GM23338 (cell line): ENCODE results near the gene SSH2. TPM values are rescaled to one million over a fixed set of nuclear protein-coding genes. Genes with fewer than 3 reads are reported as not detected.

Source experiments
- ATAC-seq: fragments of 200-7000 bp; cut with Tn5 transposase; 3 replicates; pipeline ENCODE4 v1.9.1; 2020
- DNase-seq: peaks from one replicate; pipeline ENCODE4 v3.0.0-alpha.2; 2015; ENCODE audit warnings: low spot score
- H2AFZ ChIP-seq: fragments of 200-600 bp; sonication (generic); 2 replicates; pipeline ENCODE4 v1.8.0; 2016; ENCODE audit warnings: antibody characterized with exemption, mild to moderate bottlenecking, moderate library complexity
- H3F3A ChIP-seq: fragments of 200-600 bp; sonication (generic); replicated peaks from 2 replicates; pipeline ENCODE4 v1.8.0; 2017; ENCODE audit warnings: antibody characterized with exemption, mixed run types, low read depth
- H3K27ac ChIP-seq: fragments of 200-600 bp; sonication (generic); 2 replicates; pipeline ENCODE4 v1.6.1; 2016; ENCODE audit warnings: low read depth
- H3K27me3 ChIP-seq: fragments of 200-600 bp; sonication (generic); 2 replicates; pipeline ENCODE4 v1.8.0; 2016; ENCODE audit warnings: mild to moderate bottlenecking, mixed run types, moderate library complexity; ENCODE audit not compliant: insufficient read depth
- H3K36me3 ChIP-seq: fragments of 200-600 bp; sonication (generic); 2 replicates; pipeline ENCODE4 v1.8.0; 2016; ENCODE audit warnings: mild to moderate bottlenecking; ENCODE audit not compliant: insufficient read depth
- H3K4me1 ChIP-seq: fragments of 200-600 bp; sonication (generic); 2 replicates; pipeline ENCODE4 v1.8.0; 2016; ENCODE audit warnings: mild to moderate bottlenecking, moderate library complexity; ENCODE audit not compliant: insufficient read depth
- H3K4me2 ChIP-seq: fragments of 200-600 bp; sonication (generic); 2 replicates; pipeline ENCODE4 v1.7.1; 2017; ENCODE audit warnings: mixed run types
- H3K4me3 ChIP-seq: fragments of 200-600 bp; sonication (generic); 2 replicates; pipeline ENCODE4 v1.6.1; 2016; ENCODE audit warnings: mixed run types
- H3K79me2 ChIP-seq: fragments of 200-600 bp; sonication (generic); replicated peaks from 2 replicates; pipeline ENCODE4 v1.8.0; 2017; ENCODE audit warnings: mild to moderate bottlenecking; ENCODE audit not compliant: insufficient read depth
- H3K9me2 ChIP-seq: fragments of 200-600 bp; sonication (generic); 2 replicates; pipeline ENCODE4 v1.8.0; 2017; ENCODE audit not compliant: insufficient read depth
- H4K20me1 ChIP-seq: fragments of 200-600 bp; sonication (generic); replicated peaks from 2 replicates; pipeline ENCODE4 v1.8.0; 2017; ENCODE audit warnings: mild to moderate bottlenecking; ENCODE audit not compliant: insufficient read depth
- H3K27ac Mint-ChIP-seq: 2 replicates; pipeline ENCODE4 v1.8.0; 2020; ENCODE audit warnings: inconsistent platforms, mild to moderate bottlenecking, moderate library complexity, mixed read lengths
- H3K27me3 Mint-ChIP-seq: 3 replicates; pipeline ENCODE4 v1.8.0; 2022; ENCODE audit warnings: low read depth, mild to moderate bottlenecking, moderate library complexity, mixed read lengths, inconsistent platforms; ENCODE audit not compliant: insufficient read depth, poor library complexity
- H3K36me3 Mint-ChIP-seq: 3 replicates; pipeline ENCODE4 v1.8.0; 2021; ENCODE audit warnings: low read depth, mild to moderate bottlenecking, inconsistent platforms, moderate library complexity, mixed read lengths
- H3K4me1 Mint-ChIP-seq: 3 replicates; pipeline ENCODE4 v1.8.0; 2020; ENCODE audit warnings: mild to moderate bottlenecking, inconsistent platforms, mixed read lengths
- H3K4me3 Mint-ChIP-seq: 3 replicates; pipeline ENCODE4 v1.8.0; 2021; ENCODE audit warnings: moderate library complexity, mild to moderate bottlenecking, inconsistent platforms, mixed read lengths
- H3K9me3 Mint-ChIP-seq: 3 replicates; pipeline ENCODE4 v1.8.0; 2020; ENCODE audit warnings: moderate library complexity, mild to moderate bottlenecking, inconsistent platforms, mixed read lengths
- CREB1 ChIP-seq: fragments of 250-450 bp; sonication (Bioruptor Pico); IDR thresholded peaks from 2 replicates; pipeline ENCODE4 v1.5.0; 2020; ENCODE audit warnings: low read depth, mild to moderate bottlenecking, moderate library complexity
- EZH2 ChIP-seq: fragments of 200-600 bp; sonication (generic); IDR thresholded peaks from one replicate; pipeline ENCODE4 v1.8.0; 2017; ENCODE audit warnings: antibody characterized with exemption, mild to moderate bottlenecking, low read depth; ENCODE audit not compliant: unreplicated experiment
- EZH2phosphoT487 ChIP-seq: fragments of 200-600 bp; sonication (generic); IDR thresholded peaks from one replicate; pipeline ENCODE4 v1.8.1; 2018; ENCODE audit warnings: antibody characterized with exemption; ENCODE audit not compliant: unreplicated experiment
- NANOG ChIP-seq: IDR thresholded peaks from 2 replicates; pipeline ENCODE4 v1.6.1; 2016; ENCODE audit warnings: antibody characterized with exemption, borderline replicate concordance
- ZNF114 ChIP-seq: fragments of 250-450 bp; sonication (Bioruptor Pico); IDR thresholded peaks from 2 replicates; pipeline ENCODE4 v1.5.0; 2020; ENCODE audit warnings: mild to moderate bottlenecking, moderate library complexity
- polyA plus RNA-seq: library from polyadenylated mRNA; unstranded; fragments of >200 nt; fragmentation: Nextera tagmentation; extraction: Ambion mirVana; gene quantifications from 2 replicates; pipeline ENCODE4 v1.2.1, GENCODE V29; 2016
- total RNA-seq: library from RNA; depleted of rRNA; stranded (reverse); fragments of >200 nt; shearing (Covaris generic); gene quantifications from 2 replicates; pipeline ENCODE4 v1.2.3, GENCODE V29; 2014
- TF ChIP-seq, protein P1 (sequence below): IDR thresholded peaks from one replicate; pipeline ENCODE4 v1.6.1; 2018; ENCODE audit warnings: antibody characterized with exemption; ENCODE audit not compliant: unreplicated experiment
- TF ChIP-seq, protein P2 (sequence below), 2 experiments: fragments of 200-600 bp in 1 of 2; sonication (generic) in 1 of 2; conservative IDR thresholded peaks; 2 replicates each; pipeline versions ENCODE4 v1.5.1 to v1.6.1; 2016 to 2017; ENCODE audit warnings: antibody characterized with exemption in 2 of 2, low read depth in 2 of 2, mild to moderate bottlenecking in 2 of 2, moderate library complexity in 1 of 2

SSH2 gene
- total and polyA plus RNA-seq, 2 experiments from 2014 or later = 9.9 to 12.1 TPM

DNA sequence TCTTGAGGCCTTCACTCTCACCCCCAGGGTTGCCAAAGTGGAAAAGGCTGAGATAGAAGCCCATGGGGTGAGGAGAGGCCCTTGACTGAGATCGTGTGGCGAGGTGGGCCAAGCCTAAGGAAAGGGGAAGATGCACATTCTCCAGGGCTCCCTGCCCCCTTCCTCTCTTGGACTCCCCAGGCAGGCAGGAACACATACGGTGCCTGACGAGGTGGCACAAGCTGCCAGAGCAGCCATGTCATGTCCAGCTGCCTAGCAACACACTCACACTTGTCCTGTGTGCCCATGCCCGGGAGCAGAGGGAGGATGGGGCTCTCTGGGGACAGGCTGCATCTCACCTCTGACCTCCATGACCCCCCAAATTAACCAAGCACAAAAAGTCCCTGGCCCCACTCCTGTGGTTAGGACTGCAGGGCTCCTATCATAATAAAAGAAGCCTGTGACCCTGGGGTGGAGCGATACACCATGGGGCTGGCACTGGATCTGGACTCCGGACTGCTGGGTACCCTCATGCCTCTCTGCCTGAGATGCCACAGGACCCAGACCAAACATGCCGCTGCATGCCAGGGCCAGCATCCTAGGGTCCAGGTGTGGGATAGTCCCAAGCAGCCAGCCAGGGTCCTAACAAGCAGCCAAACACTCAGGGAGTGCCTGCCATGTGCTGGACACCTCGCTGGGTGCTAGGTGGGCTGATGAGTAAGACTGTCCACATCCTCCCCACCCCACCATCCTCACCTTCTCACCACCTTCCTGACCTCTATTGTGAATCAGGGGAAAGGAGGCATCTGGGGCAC lies 343.2 kb downstream of the SSH2 start:
- Histone ChIP-seq H3K27me3 (peaks cover 12% of the 10 kb centered on the region), H3K27ac (no peak overlapping the region), H4K20me1 (peaks cover 17% of the 10 kb centered on the region), H3K79me2 (peaks cover 44% of the 10 kb centered on the region), H3K4me2 (0 out of 2 replicates have a peak overlapping the region, but pooled peaks have one; percentile 99), H3K36me3 (no peaks in the 10 kb centered on the region), H3K9me2 (no peaks in the 10 kb centered on the region), H3K4me1 (peaks cover 36% of the 10 kb centered on the region), H2AFZ (no peak overlapping the region), H3F3A (peaks cover 9% of the 10 kb centered on the region; the same call in 1 of the 2 replicates), H3K4me3 (no peak overlapping the region)
- no peaks in the 10 kb centered on the region for H3K9me3 Mint-ChIP-seq
- peaks cover 45% of the 10 kb centered on the region for H3K4me1 Mint-ChIP-seq
- DNase-seq (no peak), ATAC-seq (no peak)
- H3K4me3 Mint-ChIP-seq = no peak overlapping the region; the same call in 2 of the 3 replicates
- peaks cover 27% of the 10 kb centered on the region for H3K27me3 Mint-ChIP-seq
- H3K36me3 Mint-ChIP-seq = peaks cover 18% of the 10 kb centered on the region
- no peak overlapping the region for H3K27ac Mint-ChIP-seq
- TF ChIP-seq CREB1 = no peak
- no peak for TF ChIP-seq ZNF114
- no peak for TF ChIP-seq NANOG
- TF ChIP-seq EZH2 = no peak
- TF ChIP-seq, protein P1, sequence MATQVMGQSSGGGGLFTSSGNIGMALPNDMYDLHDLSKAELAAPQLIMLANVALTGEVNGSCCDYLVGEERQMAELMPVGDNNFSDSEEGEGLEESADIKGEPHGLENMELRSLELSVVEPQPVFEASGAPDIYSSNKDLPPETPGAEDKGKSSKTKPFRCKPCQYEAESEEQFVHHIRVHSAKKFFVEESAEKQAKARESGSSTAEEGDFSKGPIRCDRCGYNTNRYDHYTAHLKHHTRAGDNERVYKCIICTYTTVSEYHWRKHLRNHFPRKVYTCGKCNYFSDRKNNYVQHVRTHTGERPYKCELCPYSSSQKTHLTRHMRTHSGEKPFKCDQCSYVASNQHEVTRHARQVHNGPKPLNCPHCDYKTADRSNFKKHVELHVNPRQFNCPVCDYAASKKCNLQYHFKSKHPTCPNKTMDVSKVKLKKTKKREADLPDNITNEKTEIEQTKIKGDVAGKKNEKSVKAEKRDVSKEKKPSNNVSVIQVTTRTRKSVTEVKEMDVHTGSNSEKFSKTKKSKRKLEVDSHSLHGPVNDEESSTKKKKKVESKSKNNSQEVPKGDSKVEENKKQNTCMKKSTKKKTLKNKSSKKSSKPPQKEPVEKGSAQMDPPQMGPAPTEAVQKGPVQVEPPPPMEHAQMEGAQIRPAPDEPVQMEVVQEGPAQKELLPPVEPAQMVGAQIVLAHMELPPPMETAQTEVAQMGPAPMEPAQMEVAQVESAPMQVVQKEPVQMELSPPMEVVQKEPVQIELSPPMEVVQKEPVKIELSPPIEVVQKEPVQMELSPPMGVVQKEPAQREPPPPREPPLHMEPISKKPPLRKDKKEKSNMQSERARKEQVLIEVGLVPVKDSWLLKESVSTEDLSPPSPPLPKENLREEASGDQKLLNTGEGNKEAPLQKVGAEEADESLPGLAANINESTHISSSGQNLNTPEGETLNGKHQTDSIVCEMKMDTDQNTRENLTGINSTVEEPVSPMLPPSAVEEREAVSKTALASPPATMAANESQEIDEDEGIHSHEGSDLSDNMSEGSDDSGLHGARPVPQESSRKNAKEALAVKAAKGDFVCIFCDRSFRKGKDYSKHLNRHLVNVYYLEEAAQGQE = no peak
- TF ChIP-seq, protein P2, sequence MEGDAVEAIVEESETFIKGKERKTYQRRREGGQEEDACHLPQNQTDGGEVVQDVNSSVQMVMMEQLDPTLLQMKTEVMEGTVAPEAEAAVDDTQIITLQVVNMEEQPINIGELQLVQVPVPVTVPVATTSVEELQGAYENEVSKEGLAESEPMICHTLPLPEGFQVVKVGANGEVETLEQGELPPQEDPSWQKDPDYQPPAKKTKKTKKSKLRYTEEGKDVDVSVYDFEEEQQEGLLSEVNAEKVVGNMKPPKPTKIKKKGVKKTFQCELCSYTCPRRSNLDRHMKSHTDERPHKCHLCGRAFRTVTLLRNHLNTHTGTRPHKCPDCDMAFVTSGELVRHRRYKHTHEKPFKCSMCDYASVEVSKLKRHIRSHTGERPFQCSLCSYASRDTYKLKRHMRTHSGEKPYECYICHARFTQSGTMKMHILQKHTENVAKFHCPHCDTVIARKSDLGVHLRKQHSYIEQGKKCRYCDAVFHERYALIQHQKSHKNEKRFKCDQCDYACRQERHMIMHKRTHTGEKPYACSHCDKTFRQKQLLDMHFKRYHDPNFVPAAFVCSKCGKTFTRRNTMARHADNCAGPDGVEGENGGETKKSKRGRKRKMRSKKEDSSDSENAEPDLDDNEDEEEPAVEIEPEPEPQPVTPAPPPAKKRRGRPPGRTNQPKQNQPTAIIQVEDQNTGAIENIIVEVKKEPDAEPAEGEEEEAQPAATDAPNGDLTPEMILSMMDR (conservative IDR thresholded peaks at IDR 0.05; ENCODE audit: low read depth in 2 of 2) = no peak
- TF ChIP-seq EZH2phosphoT487 = no peak

DNA sequence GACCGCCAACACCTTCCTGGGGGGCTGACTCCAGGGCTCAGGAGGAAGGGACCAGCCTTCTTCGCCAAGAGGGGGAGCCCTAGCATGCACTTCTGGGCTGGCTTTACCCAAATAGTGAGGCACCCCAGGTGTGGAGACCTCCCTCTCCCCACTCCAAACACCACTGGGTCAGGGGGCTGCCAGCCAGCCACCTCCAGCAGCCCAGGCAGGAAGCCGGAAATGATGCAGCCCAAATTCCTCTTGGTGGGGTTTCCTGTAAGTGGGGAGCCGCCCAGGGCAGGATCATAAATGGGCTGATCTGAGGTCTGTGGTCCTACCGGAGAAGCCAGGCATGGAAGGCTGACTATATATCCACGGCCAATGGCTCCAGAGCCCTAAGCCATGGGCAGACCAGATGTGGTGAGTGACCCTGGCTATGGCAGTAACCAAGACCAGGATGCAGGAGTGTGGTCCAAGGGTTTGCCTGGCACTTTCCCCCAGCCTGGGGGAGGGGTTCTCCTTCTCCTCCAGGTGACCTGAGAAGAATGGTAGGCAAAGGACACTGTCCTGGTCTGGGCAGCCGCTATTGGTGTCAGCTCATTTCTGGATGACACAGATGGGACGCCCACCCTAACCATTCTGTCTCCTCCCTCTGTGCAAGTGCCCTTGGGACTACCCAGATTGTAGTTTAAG lies 344.8 kb downstream of the SSH2 start:
- Histone ChIP-seq H3K4me3 (peak overlapping the region; percentile 24; the same call in 1 of the 2 replicates), H2AFZ (no peak overlapping the region), H3K4me2 (peak overlapping the region; percentile 69), H4K20me1 (peaks cover 17% of the 10 kb centered on the region), H3K27ac (peak overlapping the region; percentile 72; the same call in 1 of the 2 replicates), H3K79me2 (peaks cover 44% of the 10 kb centered on the region), H3K36me3 (no peaks in the 10 kb centered on the region), H3K9me2 (no peaks in the 10 kb centered on the region), H3K4me1 (peaks cover 34% of the 10 kb centered on the region), H3K27me3 (peaks cover 6% of the 10 kb centered on the region), H3F3A (peaks cover 11% of the 10 kb centered on the region; the same call in 1 of the 2 replicates)
- H3K27me3 Mint-ChIP-seq = peaks cover 14% of the 10 kb centered on the region
- H3K4me3 Mint-ChIP-seq = no peak overlapping the region
- TF ChIP-seq, protein P2 (conservative IDR thresholded peaks at IDR 0.05; ENCODE audit: low read depth in 2 of 2) = peak; percentile 54 to 68
- TF ChIP-seq ZNF114 = no peak
- peaks cover 20% of the 10 kb centered on the region for H3K36me3 Mint-ChIP-seq
- DNase-seq (peak; percentile 41), ATAC-seq (peak; percentile 9)
- no peaks in the 10 kb centered on the region for H3K9me3 Mint-ChIP-seq
- peaks cover 43% of the 10 kb centered on the region for H3K4me1 Mint-ChIP-seq
- H3K27ac Mint-ChIP-seq = no peak overlapping the region
